Activated CD4-positive, alpha-beta T cell treated with anti-CD3 and anti-CD28 coated beads, Interleukin-2, amount 50 U/mL, for 4 hours (primary cell): ENCODE data around the gene NUTF2.
A peak's percentile ranks its signal among the peaks of the same experiment; 100 is the strongest.
"Not testable (repeated sequence)": the region's sequence is repeated elsewhere in the genome, so short reads cannot be mapped to it uniquely, and the experiment has no call there.

ENCODE experiments used
- DNase-seq, 2 experiments: peaks; one replicate each; pipeline ENCODE4 v3.0.0-alpha.2; 2020

The NUTF2 gene

DNA sequence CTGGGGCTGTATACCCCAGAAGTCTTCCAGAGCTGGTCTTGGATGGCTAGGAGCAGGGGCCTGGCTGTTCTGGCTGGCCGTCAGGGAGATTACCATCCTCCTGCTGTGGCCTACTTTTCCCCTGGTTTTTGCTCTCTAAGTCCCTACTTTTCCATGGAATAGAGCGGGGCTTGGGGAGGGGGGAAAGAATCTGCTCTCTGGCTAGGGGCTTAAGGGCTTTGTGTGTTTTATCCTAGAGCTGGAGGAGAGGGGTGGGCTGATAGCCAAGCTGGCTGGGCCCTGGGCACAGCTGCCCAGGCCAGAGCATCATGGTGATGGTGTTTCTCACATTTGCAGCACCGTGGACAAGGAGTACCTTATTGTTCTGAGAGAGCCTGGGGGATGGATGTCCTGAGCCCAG, 41.6 kb downstream of the NUTF2 start:
- DNase-seq, result no peak

DNA sequence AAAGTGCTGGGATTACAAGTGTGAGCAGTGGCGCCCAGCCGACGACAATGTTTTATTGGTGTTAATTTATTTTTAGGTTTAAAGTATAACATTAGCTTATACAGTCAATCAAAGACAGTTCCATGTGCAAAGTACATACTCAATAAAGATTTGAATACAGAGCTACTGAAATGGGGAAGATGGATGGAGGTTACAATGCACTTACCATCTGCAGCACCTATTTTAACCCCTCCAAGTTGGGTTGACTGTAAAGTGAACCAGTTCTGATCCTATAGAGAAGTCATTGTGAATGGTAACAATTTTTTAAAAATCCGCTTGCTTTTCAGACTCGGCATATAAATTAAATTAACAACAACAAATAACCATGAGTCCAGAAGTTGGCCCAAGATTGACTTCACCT, 45.6 kb downstream of the NUTF2 start:
- no peak for DNase-seq

GRCh38 chr16:67892899-67893742, 46.4 kb downstream of the NUTF2 start, which contains the start of gene PSKH1:
Gene PSKH1 (plus strand): TSS chr16:67893254. CDS start chr16:67908750, 15,496 bp downstream.
- DNase-seq, result peak; percentile 94

- peak in 1 of 2 experiments; percentile 9 for DNase-seq
These were observed 47.1 kb downstream of the NUTF2 start for GRCh38 chr16:67893743-67894399.

DNA sequence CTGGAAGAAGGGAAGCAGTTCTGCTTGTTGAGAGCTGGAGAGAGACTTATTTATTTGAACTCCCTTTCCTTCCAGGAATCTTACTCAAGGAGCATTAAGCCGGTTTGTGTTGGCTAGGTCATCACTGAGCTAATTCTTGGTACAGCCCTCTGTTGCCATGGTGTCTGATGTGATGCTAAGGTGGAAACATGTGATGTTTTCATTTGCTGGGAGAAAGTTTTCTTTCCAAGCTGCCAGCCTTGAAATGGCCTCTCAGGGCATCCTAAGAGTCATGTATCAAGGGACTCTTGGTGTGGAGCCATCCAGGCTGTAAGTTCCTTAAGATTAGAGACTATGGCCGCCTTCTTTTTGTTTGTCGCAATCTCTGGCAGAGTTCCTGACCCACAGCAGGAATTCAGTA, 50.5 kb downstream of the NUTF2 start:
- no peak for DNase-seq

- no peak for DNase-seq
These were observed 55.0 kb downstream of the NUTF2 start for GRCh38 chr16:67901734-67902133.

DNA sequence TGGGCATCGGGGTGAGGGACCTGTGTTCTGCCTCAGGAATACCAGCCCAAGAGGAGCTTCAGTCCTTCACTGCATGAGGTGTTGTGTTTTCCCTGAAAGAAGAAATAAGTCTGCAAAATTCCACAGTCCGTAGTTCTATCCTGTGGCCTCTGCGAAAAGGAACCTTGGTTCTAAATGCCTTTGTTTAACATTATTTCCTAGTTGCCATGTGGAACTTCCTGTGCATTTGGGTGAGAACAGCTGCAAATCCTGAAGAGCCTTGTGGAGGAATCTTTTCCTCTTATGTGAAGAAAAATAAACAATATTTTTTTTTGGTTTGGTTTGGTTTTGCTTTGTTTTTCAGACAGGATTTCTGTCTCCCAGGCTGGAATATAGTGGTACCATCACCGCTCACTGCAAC, 56.1 kb downstream of the NUTF2 start:
- no peak for DNase-seq

DNA sequence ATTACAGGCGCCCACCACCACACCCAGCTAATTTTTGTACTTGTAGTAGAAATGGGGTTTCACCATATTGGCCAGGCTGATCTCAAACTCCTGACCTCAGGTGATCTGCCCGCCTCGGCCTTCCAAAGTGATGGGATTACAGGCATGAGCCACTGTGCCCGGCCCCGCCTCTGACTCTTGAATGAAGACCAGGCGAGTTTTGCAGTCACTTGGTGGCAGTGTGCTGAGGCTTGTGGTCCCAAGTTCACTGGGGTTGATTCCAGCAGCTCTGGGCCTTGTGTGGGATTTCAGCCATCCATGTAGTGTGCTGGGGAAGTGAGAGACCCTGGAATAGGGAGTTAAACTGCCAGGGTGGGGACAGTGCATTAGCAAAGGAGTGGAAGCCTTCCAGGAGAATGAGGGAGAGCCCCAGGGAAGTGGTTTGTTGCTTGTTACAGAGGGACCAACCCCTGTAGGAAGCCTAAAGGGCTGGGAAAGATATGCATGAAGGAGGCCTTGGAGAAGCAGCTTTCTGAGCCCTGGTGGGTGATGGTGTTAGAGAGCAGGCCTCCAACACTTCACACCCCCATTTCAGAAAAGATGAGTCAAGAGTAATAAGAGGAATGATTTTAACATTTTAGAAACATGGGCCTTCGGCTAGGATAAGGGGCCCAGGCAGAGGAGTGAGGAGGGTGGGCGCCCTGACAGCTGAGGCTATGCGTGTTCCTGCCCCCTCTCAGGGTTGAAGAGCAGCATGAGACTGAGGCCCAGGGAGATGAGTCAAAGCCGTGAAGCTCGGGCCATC, 60.9 kb downstream of the NUTF2 start:
- no peak for DNase-seq

- DNase-seq, result no peak
These were observed 62.5 kb downstream of the NUTF2 start for GRCh38 chr16:67909056-67909742.

DNA sequence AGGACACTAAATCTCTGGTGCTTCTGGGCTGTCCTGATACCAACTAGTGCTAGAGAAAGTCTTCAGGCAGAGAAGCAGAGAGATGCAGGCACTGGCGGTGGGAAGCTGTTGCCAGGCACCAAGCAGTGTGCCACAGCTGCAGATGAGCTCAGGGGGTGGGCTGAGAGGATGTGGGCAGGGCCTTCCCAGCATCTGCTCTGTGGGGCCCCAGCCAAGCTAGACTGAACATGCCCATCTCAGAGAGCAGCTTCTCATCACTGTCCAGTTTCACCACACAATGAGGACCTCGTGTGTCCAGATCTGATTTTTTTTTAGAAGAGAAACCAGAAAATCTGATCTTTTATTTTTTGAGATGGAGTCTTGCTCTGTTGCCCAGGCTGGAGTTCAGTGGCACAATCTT, 63.4 kb downstream of the NUTF2 start:
- no peak for DNase-seq

GRCh38 chr16:67914758-67915495, 68.2 kb downstream of the NUTF2 start:
- DNase-seq, result no peak

DNA sequence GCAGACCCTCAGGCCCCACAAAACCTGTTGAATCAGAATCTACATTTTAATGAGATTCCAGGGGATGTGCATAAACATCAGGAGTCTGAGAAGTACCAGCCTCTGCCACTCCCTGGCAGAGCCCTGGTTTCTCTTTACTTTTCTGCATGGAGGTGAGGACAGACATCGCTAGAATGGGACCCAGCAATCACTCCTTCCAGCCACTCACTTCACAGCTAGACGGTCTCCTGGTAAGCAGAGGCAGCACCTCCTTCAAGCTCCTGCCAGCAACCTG, 68.7 kb downstream of the NUTF2 start:
- not testable (repeated sequence) for DNase-seq

- no peak for DNase-seq
These were observed 69.3 kb downstream of the NUTF2 start for GRCh38 chr16:67915831-67916723.

DNA sequence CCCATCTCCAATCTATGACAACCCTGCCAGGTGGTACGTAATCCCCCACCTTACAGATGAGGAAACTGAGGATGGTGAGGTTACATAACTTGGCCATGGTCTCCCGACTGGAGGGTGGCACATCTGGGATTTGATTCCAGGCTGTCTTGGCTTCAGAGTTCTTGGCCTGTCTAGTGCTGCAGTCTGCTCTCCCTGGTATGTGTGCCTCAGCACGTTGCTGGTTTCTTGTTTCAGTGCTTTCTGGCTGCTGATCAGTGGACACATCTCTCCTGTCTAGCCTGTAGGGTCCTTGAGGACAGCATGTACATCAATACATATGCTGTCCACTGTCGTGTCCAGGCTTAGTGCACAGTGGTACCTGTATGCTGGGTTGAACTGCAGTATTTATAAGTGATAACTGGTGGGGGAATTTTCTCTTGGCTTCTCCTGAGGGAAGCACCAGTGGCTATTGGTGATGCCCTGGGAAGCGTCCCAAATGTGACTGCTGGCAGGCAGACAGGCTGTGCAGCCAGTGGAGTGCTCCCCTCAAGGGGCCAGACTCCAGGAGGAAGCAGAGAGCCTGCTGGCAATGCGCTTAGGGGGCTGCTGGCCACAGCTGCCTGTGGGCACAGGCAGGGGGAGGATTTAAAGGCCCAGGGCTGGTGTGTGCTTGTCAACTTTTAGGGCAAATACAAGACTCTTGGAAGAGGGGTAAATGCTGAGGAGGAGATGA, 70.6 kb downstream of the NUTF2 start:
- DNase-seq, result no peak

DNA sequence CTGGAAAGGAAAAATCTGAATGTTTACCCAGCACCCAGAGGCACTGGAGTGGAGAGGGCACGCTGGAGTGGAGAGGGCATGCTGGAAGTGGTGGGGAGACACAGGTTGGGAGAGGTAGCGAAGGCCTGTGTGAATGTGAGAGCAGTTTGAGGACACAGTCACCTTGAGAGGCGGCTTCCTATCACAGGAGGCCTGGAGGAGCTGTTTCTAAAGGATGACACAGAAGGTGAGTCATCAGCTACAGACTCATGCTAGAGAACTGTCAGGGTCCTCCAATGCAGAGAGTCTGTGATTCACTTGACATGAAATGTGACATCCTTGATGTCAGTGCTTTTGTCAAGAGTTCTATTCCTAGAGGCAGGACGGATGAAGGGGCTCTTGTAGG, 71.1 kb downstream of the NUTF2 start:
- DNase-seq, result peak in 1 of 2 experiments; percentile 22

DNA sequence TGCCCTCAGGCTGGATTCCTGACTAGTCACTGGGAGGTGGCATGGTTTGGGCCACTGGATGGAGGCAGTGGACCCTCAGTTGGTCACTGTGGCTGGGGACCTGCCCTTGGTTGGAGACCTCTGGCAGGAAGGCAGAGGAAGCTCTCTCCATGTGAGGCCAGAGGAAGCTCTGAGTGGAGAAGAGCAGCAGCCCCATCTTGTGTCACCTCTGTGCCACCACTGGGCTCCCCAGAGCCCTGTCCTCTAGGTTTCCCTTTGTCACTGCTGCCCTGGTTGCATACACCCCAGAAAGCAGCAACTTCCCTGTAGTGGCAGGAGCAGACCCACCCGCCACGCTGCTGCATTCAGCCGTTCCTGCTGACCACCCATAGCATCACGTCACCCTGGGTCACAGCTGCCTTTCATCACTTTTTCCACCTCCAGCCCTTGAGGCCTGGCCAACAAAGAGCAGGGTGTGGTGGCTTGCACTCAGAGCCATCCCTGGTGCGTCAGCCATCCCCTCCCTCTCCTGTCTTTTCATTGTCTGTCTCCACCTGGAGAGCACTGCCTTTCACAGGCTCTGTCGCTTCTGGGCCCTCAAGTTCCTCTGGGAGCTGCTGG, 73.0 kb downstream of the NUTF2 start:
- no peak for DNase-seq
